Inflammatory macrophage treated with lipopolysaccharide for 1 hour (primary cell): Measurements from ENCODE around the gene ERCC1.
"Not testable (repeated sequence)": the region's sequence is repeated elsewhere in the genome, so short reads cannot be mapped to it uniquely, and the experiment has no call there.

Experiments used
- DNase-seq, 2 donors: peaks; one replicate each; pipeline ENCODE4 v3.0.0-alpha.2; 2020 to 2022

Gene ERCC1

DNA sequence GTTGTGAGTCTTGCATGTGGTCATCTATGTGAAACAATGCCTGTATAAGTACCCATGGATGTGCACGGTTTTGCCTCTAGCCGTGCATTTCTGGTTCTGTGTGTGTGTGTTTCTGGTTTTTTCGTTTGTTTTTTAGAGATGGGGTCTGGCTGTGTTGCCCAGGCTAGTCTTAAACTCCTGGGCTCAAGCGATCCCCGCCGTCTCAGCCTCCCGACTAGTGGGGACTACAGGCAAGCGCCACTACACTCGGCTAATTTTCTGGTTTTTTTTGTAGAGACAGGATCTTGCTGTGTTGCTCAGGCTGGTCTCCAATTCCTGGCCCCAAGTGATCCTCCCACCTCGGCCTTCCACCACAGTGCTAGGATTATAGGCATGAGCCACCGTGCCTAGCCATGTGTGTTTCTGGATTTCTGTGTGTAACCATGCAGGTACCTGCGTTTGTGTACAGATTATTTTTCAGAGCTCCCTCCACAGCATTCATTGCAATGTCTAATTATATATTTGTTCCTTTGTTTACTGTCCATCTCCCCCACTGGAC, 28.2 kb upstream of the ERCC1 start:
- no peak for DNase-seq

DNA sequence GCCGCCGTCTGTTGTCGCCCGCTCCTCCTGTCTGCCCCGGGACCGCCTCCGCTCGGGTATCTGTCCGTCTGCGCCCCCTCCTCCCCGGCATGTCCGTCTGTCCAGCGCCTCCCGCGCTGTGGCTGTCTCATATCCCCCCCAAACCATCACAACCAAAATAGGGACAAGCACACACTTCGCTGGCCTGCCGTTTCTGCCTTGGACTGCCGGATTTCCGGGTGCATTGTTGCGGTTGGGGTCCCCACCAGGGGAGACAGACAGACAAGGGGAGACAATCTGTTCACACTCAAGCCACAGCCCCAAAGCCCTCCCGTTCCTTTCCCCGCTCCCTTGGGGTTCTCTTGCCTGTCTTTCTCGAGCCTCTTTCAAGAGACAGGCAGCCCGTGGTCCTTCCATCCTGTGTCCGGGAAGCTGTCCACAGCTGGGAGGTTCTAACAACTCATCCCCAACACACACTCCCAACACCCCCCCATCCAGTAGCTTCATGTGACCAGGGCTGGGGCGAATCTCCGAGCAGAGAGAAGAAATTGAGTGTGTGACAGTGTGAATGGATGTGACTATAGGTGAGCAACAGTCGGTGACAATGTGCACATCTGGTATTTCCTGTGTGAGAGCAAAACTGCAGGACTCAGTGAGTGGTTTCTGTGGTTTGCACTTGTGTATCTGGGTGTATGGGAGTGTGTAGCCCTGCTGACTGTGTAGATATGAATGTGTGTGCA, 27.6 kb upstream of the ERCC1 start:
- DNase-seq, result no peak

DNA sequence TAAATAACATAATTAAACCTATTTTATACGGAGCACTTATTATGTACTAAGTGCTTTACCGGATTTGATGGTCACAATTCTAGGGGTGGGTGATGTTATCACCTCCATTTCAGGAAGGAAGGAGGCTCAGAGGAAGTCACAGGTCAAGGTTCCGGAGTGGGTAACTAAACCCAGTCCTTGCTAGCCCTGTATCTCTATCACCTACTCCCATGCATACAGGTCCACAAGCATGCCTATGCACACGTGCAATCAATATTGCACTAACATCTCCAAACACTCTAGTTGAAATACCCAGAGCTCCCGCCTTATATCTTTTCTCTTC, 26.3 kb upstream of the ERCC1 start:
- no peak for DNase-seq

DNA sequence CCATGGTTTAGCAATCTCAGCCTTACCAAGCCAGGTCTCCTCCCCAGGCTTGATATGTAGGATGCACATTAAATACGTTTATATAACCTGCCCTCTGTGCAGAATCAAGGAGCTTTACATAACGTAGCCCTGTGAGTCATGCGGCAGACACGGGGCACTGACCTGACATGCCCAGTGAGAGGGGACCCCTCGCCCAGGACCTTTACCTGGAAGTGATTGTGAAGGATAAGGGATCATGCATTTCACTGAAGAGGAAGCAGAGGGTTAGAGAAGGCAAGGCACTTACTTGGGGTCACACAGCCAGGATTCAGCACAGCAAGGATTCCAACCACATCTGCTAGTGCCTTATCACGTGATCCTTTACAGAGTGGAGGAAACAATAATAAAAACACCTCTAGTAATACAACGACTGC, 25.2 kb upstream of the ERCC1 start:
- no peak for DNase-seq

DNA sequence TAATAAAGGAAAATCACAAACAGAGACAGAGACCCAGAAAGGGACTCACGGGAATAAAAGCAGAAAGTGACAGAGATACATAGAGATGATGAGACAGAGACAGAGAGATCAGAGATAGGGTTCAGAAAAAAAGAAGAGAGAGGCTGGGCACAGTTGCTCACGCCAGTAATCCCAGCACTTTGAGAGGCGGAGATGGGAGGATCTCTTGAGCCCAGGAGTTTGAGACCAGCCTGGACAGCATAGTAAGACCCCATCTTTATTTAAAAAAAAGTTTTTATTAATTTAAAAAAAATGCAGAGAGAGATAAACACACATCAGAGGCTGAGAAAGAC, 24.7 kb upstream of the ERCC1 start:
- no peak for DNase-seq

DNA sequence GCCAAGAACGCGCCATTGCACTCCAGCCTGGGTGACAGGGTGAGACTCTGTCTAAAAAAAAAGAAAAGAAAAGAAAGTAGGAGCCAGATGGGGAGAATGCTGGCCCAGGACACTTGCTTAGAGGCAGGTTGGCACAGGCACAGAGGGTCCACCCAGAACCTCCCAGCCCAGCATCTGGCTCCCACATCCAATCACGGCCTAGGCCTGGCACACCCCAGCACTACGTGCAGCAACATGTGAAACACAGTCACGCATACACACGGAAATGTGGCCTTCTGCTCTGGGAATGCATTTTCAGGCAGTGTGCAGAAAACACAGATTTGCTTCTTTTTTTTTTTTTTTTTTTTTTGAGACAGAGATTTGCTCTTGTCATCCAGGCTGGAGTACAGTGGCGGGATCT, 23.2 kb upstream of the ERCC1 start:
- DNase-seq, result no peak

DNA sequence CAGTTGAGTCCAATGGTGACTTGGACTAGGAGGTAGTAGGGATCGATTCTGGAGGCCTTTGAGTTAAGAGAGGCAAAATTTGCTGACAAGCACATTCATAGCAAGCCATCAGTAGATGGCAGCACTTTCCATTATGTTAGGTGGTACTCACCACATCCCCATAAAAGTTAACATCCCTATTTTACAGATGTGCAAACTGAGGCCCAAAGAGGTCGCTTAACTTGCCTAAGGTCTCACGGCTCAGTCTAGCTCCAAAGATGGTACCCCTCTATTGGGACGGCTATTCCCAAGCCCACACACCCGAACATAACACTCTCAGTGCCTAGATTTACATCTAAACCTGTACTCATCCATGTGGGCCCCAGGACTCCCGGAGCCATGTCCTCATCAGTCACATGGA, 22.6 kb upstream of the ERCC1 start:
- DNase-seq, result peak in 1 of 2 donors; percentile 42

DNA sequence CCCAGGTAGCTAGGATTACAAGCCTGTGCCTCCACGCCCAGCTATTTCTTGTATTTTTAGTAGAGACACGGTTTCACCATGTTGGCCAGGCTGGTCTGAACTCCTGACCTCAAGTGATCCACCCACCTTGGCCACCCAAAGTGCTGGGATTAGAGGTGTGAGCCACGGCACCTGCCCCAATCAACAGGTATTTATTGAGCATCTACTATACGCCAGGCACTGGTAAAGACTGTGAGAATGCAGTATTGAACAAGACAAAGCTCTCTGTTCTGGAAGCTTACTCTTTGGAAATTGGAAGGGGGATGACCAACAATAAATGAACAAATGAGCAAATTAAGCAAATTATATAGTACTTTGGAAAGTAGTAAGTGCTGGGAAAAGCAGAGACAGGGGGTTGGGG, 21.4 kb upstream of the ERCC1 start:
- no peak for DNase-seq

DNA sequence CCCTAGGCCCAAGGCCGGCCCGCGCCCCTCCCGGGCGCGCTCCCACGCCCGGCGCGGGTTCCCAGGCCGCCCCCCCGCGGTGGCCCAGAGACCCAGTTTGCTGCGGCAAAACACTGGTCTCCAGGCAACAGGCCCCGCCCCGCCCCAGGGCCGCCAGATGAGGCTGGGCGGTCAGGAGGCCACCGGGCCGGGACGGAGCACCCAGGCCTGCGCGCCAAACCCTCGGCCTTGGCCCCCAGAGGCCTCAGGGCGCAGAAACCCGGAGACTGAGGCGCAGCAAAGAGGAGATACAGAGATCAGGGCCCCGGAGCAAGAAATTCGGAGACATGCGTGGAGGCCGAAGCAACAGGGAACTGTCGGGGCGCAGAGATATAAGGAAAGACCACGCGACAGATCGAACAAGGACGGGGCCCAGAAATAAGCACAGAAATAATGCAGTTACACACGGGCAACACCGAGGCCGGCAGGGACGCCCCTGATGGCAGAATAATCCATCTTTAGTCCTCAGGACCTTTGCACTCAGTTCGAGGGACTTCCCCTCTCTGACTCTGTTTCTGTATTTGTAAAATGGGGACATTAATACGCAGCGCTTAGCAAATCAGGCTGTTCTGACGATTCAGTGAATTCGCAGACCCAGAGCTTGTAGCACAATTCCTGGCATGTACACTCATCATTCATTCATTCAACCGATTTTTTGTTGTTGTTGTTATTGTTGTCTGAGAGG, 20.8 kb upstream of the ERCC1 start:
- peak; percentile 68 to 79 for DNase-seq

DNA sequence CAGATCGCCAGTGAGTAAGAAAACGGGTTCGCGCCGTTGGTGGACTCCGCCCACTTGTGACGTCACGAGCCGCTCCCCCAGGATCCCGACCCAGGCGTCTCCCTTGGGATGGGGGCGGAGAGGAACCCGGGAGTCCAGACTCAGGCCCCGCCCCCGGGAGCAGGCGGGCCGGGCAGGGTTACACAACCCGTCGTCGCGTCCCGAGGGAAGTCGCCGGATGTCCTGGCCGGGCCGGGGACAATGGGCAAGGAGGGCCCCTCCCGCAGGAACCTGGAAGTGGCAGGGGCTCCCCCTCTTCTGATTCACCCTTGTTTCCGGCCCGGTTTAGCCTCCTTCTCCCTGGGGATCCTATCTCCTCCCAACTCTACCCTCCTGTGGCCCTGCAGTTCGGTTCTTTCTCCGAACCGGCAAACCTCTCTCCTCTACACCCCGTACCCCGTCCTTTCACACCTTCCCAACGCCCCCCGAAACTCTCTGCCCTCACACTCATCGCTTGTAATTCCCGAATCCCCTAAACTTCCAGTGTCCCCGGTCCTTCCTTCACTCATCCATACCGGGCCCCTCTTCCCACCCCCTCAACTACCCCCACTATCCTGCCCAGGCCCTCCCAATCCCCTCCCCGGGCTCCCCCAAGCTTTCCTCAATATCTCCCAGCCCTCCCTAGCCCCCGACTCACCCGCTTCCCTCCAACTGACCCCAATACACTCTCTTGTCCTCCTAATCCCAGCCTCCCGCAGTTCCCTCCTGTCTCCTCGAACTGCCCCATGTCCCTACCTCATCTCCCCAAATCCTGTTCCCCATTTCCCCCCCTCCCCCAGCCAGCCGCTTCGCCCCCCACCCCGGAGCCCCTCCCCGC, 20.0 kb upstream of the ERCC1 start:
- DNase-seq, result peak; percentile 83 to 90

DNA sequence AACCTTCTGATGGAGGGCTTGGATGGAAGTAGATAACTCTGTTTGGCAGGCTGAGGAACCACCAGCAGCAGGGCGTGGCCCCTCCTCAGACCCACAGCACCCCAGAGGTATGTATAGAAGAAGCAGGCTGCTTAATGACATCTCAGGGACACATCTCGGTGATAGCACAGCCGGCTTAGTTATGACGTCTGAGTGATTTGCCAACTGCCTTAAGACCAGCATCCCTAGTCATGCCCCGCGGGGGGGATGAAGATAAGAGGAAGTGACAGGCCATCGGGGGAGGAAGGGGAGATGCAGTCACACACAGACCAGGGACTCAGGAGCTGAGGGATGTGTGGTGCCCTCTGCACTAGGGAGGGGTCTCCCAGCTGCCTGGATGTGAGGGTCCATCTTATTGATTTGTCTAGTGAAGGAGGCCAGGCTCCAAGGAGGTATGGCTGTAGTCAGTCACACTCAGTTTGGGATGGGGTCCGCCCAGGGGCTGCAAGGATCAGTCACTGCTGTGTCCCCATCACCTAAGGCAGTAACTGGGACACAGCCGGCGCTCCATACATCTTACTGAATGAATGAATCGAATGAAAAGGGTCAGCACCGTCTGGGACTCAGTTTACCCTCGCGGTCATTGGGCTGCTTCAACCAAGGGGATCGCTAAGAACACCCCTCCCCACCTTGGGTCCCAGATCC, 19.2 kb upstream of the ERCC1 start:
- DNase-seq, result peak; percentile 82 to 89

DNA sequence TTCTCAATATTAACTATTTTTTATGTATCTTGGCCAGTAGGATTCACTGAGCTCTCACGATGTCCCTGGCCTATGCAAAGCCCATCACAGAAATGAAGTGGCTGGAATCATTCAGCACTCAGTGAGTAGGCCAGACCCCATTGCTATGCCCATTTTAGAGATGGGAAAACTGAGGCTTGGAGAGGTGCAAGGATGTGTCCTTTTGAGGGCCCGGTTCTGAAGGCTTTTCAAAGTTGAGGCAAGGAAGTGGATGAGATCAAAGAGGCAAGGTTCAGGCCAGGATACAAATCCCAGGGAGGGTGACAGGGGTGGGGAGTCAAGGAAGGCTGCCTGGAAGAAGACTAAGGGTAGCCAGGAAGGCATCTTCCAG, 18.7 kb upstream of the ERCC1 start:
- no peak for DNase-seq

DNA sequence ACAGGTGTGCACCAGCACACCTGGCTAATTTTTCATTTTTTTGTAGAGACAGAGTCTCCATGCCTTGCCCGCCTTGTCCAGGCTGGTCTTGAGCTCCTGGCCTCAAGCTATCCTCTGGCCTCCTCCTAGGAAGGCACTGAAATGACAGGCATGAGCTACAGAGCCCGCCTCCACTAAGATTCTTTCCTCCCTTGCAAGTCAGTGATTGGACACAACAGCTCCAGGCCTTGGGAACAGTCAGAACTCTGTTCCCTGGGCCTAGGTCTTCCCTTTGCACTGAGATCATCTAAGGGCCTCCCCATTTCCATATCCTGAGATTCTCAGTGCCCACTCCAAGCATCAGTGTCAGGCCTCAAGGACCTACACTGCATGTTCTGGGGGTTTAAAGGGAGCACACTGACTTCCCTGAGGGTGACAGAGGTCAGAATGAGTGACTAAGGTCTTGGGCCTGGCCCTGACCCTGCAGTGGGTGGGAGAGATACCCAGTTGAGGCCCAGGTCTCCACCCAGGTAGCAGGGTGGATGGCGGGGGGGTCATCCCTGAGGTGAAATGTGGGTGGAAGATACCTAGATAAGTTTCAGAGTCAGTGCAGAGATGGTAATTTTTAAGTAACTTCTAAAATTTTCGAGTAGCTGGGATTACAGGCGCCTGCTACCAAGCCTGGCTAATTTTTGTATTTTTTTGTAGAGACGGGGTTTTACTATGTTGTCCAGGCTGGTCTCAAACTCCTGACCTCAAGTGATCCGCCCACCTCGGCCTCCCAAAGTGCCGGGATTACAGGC, 17.3 kb upstream of the ERCC1 start:
- DNase-seq, result no peak

DNA sequence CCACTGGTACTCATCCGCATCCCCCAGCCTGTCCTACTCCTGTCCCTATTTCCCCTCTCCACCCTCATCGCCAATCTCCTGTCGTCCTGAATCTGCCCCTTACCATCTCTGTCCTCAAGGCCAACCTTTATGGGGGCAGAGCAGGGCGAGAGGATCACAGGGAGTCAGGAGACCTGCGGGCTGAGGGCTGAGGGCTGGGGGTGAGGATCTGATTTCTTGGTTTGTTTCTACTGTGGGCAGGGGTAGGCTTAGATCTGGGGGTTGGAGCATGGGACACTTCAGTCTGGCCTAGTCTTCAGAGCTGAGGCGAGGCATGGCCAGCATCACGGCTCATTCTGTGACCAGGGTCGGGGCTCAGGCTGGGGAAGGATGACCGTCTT, 16.5 kb upstream of the ERCC1 start:
- no peak for DNase-seq

DNA sequence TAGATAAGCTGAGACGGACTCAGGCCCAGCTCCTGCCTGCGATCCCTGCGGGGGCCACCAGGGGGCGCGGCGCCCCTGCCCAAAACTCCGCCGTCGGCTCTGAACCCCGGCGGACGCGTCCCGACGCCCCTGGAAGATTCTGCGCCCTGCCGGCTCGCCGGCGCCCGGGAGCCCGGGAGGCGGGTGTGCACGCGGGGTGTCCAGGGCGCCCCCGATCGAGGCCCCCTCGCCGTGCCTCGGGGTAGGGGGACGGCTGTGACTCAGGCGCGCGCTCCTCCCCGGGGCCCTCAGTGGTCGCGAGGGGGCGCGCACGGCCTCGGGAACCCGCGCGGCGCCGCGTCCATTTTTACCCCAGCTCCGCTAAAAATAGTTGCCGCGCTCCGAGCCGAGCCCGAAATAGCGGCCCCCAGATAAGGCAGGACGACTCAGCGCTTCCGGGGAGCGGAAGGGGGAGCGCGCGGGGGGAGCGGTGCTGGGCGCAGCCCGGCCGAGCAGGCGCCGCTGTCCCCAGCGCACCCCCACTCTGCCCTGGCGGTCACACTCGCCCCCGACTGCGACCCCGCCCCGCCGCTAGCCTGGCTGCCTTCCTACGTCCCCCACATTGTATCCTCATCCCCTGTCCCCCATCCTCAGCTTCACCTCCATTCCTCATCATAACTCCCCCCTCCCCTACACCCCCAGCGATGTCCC, 16.0 kb upstream of the ERCC1 start:
- peak; percentile 41 to 78 for DNase-seq

DNA sequence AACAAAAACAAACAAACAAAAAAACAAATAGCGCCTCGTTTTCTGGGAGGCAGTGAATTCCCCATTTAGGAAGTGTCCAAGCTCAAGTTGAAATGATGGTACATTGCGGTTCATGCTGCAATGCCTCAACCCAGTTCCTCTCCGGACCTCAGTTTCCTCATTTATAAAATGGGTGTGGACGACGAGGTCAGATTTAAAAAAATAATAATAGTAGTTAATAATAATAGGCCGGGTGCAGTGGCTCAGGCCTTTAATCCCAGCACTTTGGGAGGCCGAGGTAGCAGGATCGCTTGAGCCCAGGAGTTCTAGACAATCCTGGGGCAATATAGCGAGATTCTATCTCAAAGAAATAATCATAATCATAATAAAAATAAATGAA, 15.5 kb upstream of the ERCC1 start:
- peak; percentile 64 to 65 for DNase-seq

DNA sequence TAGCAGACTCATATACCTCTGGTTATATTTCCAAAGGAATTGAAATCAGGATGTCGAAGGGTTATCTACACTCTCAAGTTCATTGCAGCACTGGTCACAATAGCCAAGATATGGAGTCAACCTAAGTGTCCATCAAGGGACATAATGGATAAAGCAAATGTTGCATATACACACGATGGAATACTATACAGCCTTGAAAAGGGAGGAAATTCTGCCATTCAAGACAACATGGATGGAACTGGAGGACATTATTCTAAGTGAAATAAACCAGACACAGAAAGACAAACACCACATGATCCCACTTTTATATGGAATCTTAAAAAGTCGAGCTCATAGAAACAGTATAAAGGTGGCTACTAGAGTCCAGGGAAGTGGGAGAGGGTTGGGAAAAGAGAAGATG, 13.6 kb upstream of the ERCC1 start:
- DNase-seq, result no peak

DNA sequence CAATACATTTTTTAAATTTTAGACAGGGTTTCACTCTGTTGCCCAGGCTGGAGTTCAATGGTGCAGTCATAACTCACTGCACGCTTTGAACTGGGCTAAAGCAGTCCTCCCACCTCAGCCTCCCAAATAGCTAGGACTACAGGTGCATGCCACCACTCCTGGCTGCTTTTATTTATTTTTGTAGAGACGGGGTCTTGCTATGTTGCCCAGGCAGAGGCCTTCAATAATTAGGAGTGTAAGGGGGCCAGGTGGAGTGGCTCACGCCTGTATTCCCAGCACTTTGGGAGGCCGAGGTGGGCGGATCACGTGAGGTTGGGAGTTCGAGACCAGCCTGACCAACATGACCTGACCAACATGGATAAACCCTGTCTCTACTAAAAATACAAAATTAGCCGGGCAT, 8.8 kb upstream of the ERCC1 start:
- DNase-seq, result not testable (repeated sequence)

DNA sequence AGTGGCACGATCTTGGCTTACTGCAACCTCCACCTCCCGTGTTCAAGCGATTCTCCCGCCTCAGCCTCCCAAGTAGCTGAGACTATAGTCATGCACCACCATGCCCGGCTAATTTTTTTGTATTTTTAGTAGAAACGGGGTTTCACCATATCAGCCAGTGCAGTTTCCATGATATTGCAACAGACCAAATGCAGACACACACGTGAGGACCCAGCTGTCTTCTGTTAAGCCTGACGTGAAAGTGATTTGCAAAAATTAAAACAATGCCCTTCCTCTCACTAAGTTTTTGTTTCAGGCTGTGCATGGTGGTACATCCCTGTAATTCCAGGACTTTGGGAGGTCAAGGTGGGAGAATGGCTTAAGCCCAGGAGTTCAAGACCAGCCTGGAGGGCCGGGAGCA, 7.3 kb upstream of the ERCC1 start:
- DNase-seq, result peak; percentile 35 to 44

DNA sequence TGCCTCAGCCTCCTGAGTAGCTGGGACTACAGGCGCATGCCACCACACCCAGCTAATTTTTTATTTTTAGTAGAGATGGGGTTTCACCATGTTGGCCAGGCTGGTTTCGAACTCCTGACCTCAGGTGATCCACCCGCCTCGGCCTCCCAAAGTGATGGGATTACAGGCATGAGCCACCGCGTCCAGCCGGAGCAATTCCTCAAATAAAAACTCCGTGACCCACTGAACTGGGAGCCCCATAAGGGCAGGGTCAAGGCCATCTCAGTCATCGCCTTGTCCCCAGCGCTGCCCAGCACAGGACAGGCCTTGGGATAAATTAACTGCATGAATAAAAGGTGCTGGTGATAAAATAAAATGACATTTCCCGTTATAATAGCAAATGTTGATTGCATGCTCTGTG, 6.2 kb upstream of the ERCC1 start:
- not testable (repeated sequence) for DNase-seq

DNA sequence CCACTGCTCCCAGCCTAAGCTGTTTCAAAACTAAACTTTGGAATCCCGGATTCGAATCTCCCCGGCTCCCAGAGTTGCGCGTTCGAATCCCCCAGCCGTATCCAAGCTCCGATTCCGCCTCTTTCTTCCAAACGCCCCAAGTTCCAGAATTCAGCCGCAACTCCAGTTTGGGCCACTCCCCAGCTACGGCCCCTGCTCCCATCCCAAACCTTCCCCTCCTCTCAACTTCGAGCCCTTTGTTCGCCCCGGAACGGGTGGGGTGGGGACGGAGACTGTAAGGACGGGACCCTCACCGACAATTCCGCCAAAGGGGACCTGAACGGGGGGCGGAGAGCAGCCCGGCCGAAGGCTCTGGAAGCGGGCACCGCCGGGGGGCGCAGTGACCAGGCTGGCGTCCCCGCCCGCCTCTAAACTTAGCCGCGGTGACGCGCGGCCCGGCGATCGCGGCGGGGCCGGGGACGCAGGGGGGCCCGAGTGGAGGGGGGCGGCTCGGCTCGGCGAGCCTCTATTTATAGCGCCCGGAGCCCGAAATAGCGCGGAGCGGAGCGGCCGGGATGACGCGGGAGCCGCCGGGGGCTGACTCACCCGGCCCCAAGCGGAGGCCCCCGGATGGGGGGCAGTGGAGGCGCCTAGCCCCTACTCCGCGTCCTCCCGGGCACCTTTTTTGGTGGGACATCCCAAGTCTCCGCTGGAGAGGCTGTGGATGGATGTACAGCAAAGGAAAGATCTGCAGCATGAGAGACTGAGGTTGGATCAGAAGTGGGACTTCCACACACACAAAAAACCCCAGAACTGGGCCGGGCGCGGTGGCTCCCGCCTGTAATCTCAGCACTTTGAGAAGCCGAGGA, 4.9 kb upstream of the ERCC1 start:
- DNase-seq, result peak in 1 of 2 donors; percentile 20
